Measurements from ENCODE around the gene RAMAC.
A peak's percentile ranks its signal among the peaks of the same experiment; 100 is the strongest.

Gene RAMAC

GRCh38 chr15:82944821-82945220 lies 41.2 kb upstream of the RAMAC start:
- TF ChIP-seq CTCF (conservative IDR thresholded peaks at IDR 0.05; ENCODE audit: low read depth, low read length), result no peak
- DNase-seq (ENCODE audit: low read depth), result no peak
- H3K4me3 ChIP-seq (ENCODE audit: low read depth, low read length), result no peak overlapping the region

GRCh38 chr15:82945326-82945725 lies 40.7 kb upstream of the RAMAC start:
- TF ChIP-seq CTCF (conservative IDR thresholded peaks at IDR 0.05; ENCODE audit: low read depth, low read length), result no peak
- H3K4me3 ChIP-seq (ENCODE audit: low read depth, low read length), result no peak overlapping the region
- no peak for DNase-seq (ENCODE audit: low read depth)

GRCh38 chr15:82946155-82946701 lies 39.8 kb upstream of the RAMAC start:
- no peak for DNase-seq (ENCODE audit: low read depth)
- no peak for TF ChIP-seq CTCF (conservative IDR thresholded peaks at IDR 0.05; ENCODE audit: low read depth, low read length)
- no peak overlapping the region for H3K4me3 ChIP-seq (ENCODE audit: low read depth, low read length)

GRCh38 chr15:82950295-82950694 lies 35.7 kb upstream of the RAMAC start:
- no peak for DNase-seq (ENCODE audit: low read depth)
- no peak for TF ChIP-seq CTCF (conservative IDR thresholded peaks at IDR 0.05; ENCODE audit: low read depth, low read length)
- H3K4me3 ChIP-seq (ENCODE audit: low read depth, low read length), result no peak overlapping the region

GRCh38 chr15:82950746-82951370 lies 35.2 kb upstream of the RAMAC start:
- TF ChIP-seq CTCF (conservative IDR thresholded peaks at IDR 0.05; ENCODE audit: low read depth, low read length), result no peak
- no peak overlapping the region for H3K4me3 ChIP-seq (ENCODE audit: low read depth, low read length)
- no peak for DNase-seq (ENCODE audit: low read depth)

- H3K4me3 ChIP-seq (ENCODE audit: low read depth, low read length), result no peak overlapping the region
- TF ChIP-seq CTCF (conservative IDR thresholded peaks at IDR 0.05; ENCODE audit: low read depth, low read length), result no peak
- DNase-seq (ENCODE audit: low read depth), result peak; percentile 2
Observed at GRCh38 chr15:82951472-82952157, 34.4 kb upstream of the RAMAC start.
